H4 (cell line): ENCODE data around the gene IBA57. TPM values are rescaled to one million over a fixed set of nuclear protein-coding genes. Genes with fewer than 3 reads are reported as not detected.

Source experiments
- DNase-seq: peaks from one replicate; pipeline ENCODE4 v3.0.0-alpha.2; 2015; ENCODE audit warnings: low spot score
- total RNA-seq: library from RNA; depleted of rRNA; stranded (reverse); fragments of >200 nt; shearing (Covaris generic); gene quantifications from 2 replicates; pipeline ENCODE4 v1.2.3, GENCODE V29; 2014

The IBA57 gene
- total RNA-seq, 1 experiment from 2014 or later, result 0.74 TPM

- DNase-seq, result no peak
Observed at GRCh38 chr1:228144993-228145343, 20.6 kb upstream of the IBA57 start.

GRCh38 chr1:228145463-228146416, 19.9 kb upstream of the IBA57 start:
- DNase-seq, result no peak

GRCh38 chr1:228146417-228147150, 19.0 kb upstream of the IBA57 start:
- no peak for DNase-seq

GRCh38 chr1:228147151-228147693, 18.4 kb upstream of the IBA57 start:
- no peak for DNase-seq

- DNase-seq, result no peak
Observed at GRCh38 chr1:228147768-228148167, 17.8 kb upstream of the IBA57 start.

GRCh38 chr1:228148196-228148861, 17.3 kb upstream of the IBA57 start:
- DNase-seq, result no peak

- no peak for DNase-seq
Observed at GRCh38 chr1:228148935-228149405, 16.6 kb upstream of the IBA57 start.

- DNase-seq, result no peak
Observed at GRCh38 chr1:228149406-228150119, 16.0 kb upstream of the IBA57 start, which contains the start of gene GJC2. TSS of gene GJC2 (plus strand) at chr1:228149930. CDS start at chr1:228157759, 7,829 bp downstream.

GRCh38 chr1:228150120-228150460, 15.5 kb upstream of the IBA57 start:
- DNase-seq, result no peak

GRCh38 chr1:228150461-228151179, 15.0 kb upstream of the IBA57 start:
- DNase-seq, result no peak

- no peak for DNase-seq
Observed at GRCh38 chr1:228151180-228151925, 14.3 kb upstream of the IBA57 start.

GRCh38 chr1:228152097-228152917, 13.3 kb upstream of the IBA57 start:
- no peak for DNase-seq

GRCh38 chr1:228152918-228153258, 12.7 kb upstream of the IBA57 start:
- DNase-seq, result no peak

GRCh38 chr1:228154021-228154669, 11.5 kb upstream of the IBA57 start:
- DNase-seq, result no peak

GRCh38 chr1:228154670-228155571, 10.7 kb upstream of the IBA57 start:
- no peak for DNase-seq

GRCh38 chr1:228155596-228156514, 9.7 kb upstream of the IBA57 start:
- no peak for DNase-seq
